B cell (primary cell): ENCODE data around the gene ZKSCAN2.

ENCODE experiments used
- CTCF ChIP-seq: fragments of 200-600 bp; IDR thresholded peaks from one replicate; pipeline ENCODE4 v1.8.0; 2022; ENCODE audit warnings: antibody characterized with exemption, mild to moderate bottlenecking
- EZH2 ChIP-seq: IDR thresholded peaks from 2 replicates; pipeline ENCODE4 v1.6.1; 2012; ENCODE audit warnings: borderline replicate concordance, low read depth, mild to moderate bottlenecking, moderate library complexity, low read length; ENCODE audit not compliant: insufficient read depth, poor library complexity, severe bottlenecking

GRCh38 chr16:25271421-25271820 is 13.8 kb upstream of the ZKSCAN2 start:
- TF ChIP-seq CTCF (no peak), EZH2 (no peak)
